ENCODE measurements around the gene CTAG2.

DNA sequence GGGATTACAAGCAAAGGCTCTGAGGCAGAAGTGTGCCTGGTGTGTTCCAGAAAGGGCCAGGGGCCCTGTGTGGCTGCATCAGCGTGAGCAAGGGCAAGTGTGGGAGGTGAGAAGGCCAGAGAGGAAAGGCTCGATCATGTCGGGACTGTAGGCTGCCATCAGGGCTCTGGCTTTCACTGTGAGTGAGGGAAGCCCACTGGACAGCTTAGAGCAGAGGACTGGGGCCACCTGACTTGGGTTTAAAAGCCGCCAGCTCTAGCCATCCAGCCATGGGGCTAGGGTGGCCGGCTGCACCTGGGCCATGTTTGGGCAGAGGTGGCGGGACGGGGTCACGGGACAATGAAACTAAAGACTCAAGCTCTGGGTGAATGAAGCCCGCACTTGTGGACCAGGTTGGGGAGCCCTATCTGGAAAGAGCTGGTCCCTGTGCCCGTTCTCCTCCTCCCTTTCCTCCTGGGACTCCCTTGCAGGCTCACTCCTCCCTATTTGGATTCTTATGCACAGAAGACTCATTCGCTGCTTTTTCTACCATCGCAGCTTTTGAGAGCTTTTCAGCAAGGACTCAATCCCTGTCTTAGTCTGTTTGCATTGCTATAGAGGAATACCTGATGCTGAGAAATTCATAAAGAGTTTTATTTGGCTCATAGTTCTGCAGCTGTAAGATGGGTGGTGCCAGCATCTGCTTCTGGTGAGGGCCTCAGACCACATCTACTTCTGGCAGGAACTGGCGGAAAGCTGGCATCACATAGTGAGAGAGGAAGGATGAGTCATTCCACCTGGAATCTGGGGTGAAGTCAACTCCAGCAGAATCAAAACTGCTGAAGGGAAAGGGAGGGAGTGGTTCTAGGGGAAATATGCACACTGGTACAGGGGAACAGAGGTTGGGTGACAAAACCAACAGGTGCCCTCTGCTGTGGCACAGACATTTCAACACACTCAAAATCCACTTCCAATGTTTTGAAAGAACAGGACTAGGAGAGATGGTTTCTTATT is 49.6 kb downstream of the CTAG2 start:
- TF ChIP-seq, protein P1, sequence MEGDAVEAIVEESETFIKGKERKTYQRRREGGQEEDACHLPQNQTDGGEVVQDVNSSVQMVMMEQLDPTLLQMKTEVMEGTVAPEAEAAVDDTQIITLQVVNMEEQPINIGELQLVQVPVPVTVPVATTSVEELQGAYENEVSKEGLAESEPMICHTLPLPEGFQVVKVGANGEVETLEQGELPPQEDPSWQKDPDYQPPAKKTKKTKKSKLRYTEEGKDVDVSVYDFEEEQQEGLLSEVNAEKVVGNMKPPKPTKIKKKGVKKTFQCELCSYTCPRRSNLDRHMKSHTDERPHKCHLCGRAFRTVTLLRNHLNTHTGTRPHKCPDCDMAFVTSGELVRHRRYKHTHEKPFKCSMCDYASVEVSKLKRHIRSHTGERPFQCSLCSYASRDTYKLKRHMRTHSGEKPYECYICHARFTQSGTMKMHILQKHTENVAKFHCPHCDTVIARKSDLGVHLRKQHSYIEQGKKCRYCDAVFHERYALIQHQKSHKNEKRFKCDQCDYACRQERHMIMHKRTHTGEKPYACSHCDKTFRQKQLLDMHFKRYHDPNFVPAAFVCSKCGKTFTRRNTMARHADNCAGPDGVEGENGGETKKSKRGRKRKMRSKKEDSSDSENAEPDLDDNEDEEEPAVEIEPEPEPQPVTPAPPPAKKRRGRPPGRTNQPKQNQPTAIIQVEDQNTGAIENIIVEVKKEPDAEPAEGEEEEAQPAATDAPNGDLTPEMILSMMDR (IDR thresholded peaks at IDR 0.05) = no peak
- no peak for TF ChIP-seq EP300 (IDR thresholded peaks at IDR 0.05)
- TF ChIP-seq POLR2AphosphoS5 (IDR thresholded peaks at IDR 0.05) = no peak
- no peak for TF ChIP-seq POLR2A (IDR thresholded peaks at IDR 0.05)

All from stomach (tissue), 4 donors.